Epithelial cell of esophagus (primary cell): ENCODE data around the gene GPI.

ENCODE experiments used
- DNase-seq: peaks from one replicate; pipeline ENCODE4 v3.0.0; 2010; ENCODE audit warnings: low read depth
- H3K4me3 ChIP-seq: 2 replicates; pipeline ENCODE4 v1.5.1; 2011; ENCODE audit warnings: mild to moderate bottlenecking, low read length, control low read depth
- CTCF ChIP-seq: IDR thresholded peaks from 2 replicates; pipeline ENCODE4 v1.5.1; 2011; ENCODE audit warnings: low read depth, mild to moderate bottlenecking, low read length, control low read depth, inconsistent platforms; ENCODE audit not compliant: insufficient read depth; ENCODE audit errors: missing control alignments

The GPI gene

DNA sequence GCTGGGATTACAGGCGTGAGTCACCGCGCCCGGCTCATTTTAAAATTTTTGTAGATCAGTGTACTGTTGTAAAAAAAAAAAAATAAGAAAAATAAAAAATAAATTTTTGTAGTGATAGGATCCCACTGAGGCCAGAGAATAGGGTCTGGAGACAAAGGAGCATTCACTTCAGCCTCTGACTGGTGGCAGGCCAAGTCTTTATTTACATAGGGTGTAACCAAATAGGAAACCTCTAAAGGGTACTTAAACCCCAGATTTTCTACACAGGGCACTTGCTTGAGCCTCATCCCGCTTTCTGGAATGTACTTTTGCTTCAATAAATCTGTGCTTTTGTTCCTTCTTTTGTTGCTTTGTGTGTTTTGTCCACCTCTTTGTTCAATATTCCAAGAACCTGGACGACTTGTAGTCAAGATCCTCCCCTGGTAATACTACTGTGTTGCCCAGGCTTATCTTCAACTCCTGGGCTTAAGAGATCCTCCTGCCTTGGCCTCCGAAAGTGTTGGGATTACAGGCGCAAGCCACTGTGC lies 37.1 kb downstream of the GPI start:
- H3K4me3 ChIP-seq, result no peak overlapping the region
- TF ChIP-seq CTCF, result no peak
- DNase-seq, result no peak

DNA sequence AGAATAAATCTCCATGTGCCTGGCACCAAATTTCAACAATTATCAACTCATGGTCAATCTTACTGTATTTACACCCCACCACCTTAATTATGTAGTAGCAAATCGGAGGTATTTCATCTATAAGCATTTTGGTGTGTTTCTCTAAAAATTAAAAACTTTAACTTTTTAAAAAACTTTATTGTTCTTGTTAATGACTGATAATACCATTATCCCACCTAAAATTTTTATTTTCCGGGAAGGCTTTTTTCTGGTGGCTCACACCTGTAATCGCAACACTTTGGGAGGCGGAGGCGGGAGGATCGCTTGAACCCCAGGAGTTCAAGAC lies 38.8 kb downstream of the GPI start:
- peak overlapping the region; percentile 97 for H3K4me3 ChIP-seq
- no peak for DNase-seq
- no peak for TF ChIP-seq CTCF

GRCh38 chr19:34404109-34404909 lies 39.3 kb downstream of the GPI start, which contains the start of gene PDCD2L:
PDCD2L (plus strand) TSS chr19:34404399; CDS start chr19:34404431, 32 bp downstream.
- peak within 1 kb of the TSS; percentile 97 for H3K4me3 ChIP-seq
- DNase-seq, result peak; percentile 92
- TF ChIP-seq CTCF, result no peak

DNA sequence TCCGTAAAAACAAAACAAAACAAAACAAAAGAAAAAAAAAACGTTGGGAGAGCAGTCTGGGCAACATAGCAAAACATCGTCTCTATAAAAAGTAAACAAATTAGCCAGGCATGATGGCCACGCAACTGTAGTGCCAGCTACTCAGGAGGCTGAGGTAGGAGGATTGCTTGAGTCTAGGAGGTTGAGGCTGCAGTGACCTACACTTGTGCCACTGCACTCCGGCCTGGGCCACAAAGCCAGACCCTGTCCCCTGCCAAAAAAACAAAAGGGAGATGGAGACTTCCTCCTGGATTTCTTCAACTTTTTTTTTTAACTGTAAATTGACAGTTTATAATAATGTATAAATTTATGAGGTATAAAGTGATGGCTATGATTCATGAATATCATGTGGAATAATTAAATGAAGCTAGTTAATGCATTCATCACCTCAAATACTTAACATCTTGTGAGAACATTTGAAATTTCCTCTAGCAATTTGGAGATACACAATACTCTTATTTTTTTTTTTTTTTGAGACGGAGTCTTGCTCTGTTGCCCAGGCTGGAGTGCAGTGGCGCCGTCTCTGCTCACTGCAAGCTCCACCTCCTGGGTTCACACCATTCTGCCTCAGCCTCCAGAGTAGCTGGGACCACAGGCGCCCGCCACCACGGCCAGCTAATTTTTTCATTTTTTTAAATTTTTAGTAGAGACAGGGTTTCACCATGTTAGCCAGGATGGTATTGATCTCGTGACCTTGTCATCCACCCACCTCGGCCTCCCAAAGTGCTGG lies 41.1 kb downstream of the GPI start:
- DNase-seq, result no peak
- no peak for TF ChIP-seq CTCF
- no peak overlapping the region for H3K4me3 ChIP-seq

GRCh38 chr19:34408411-34408810 lies 43.4 kb downstream of the GPI start:
- no peak for TF ChIP-seq CTCF

GRCh38 chr19:34409189-34410164 lies 44.5 kb downstream of the GPI start:
- DNase-seq, result no peak
- H3K4me3 ChIP-seq, result no peak overlapping the region
- no peak for TF ChIP-seq CTCF

More at GRCh38 chr19:34408411-34408810, 43.4 kb downstream of the GPI start:
- DNase-seq, result no peak
- H3K4me3 ChIP-seq, result no peak overlapping the region
